Cardiac fibroblast (primary cell): Measurements from ENCODE around the gene PCED1B.
"Not testable (repeated sequence)": the region's sequence is repeated elsewhere in the genome, so short reads cannot be mapped to it uniquely, and the experiment has no call there.

Source experiments
- DNase-seq, 2 donors: peaks; one replicate each; pipeline versions ENCODE4 v3.0.0 to v3.0.0-alpha.2; 2010; ENCODE audit warnings: low read depth in 2 of 2
- H3K4me3 ChIP-seq, 2 donors: replicated peaks in 1 of 2; 1 replicate in 1 of 2; 2 replicates in 1 of 2; pipeline ENCODE4 v1.5.1; 2011; ENCODE audit warnings: low read depth in 2 of 2, low read length in 2 of 2, mild to moderate bottlenecking in 2 of 2, moderate library complexity in 1 of 2
- TF ChIP-seq, protein P1 (sequence below): IDR thresholded peaks from one replicate; pipeline ENCODE4 v1.5.1; 2011; ENCODE audit warnings: low read depth, mild to moderate bottlenecking, low read length, inconsistent platforms

Gene PCED1B

DNA sequence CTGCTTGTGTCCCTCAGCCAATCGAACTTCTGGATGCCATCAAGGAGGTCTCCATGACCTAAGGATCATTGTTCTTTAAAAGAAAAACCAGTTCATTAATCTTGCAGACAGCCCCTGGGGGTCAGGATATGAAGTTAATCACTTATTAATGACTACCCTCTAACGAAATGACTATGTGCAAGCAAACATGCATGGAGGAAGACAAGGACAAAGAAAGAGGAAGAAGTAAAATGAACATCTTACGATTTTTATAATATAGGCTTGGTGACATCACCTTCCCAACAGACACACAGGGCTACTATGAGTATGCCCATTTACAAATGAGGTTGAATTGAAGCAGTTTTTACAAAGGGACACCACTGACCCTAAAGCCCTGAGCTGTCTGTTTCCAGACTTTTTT is 111.5 kb downstream of the PCED1B start:
- no peak for DNase-seq
- TF ChIP-seq, protein P1, sequence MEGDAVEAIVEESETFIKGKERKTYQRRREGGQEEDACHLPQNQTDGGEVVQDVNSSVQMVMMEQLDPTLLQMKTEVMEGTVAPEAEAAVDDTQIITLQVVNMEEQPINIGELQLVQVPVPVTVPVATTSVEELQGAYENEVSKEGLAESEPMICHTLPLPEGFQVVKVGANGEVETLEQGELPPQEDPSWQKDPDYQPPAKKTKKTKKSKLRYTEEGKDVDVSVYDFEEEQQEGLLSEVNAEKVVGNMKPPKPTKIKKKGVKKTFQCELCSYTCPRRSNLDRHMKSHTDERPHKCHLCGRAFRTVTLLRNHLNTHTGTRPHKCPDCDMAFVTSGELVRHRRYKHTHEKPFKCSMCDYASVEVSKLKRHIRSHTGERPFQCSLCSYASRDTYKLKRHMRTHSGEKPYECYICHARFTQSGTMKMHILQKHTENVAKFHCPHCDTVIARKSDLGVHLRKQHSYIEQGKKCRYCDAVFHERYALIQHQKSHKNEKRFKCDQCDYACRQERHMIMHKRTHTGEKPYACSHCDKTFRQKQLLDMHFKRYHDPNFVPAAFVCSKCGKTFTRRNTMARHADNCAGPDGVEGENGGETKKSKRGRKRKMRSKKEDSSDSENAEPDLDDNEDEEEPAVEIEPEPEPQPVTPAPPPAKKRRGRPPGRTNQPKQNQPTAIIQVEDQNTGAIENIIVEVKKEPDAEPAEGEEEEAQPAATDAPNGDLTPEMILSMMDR = no peak
- H3K4me3 ChIP-seq = no peak overlapping the region

DNA sequence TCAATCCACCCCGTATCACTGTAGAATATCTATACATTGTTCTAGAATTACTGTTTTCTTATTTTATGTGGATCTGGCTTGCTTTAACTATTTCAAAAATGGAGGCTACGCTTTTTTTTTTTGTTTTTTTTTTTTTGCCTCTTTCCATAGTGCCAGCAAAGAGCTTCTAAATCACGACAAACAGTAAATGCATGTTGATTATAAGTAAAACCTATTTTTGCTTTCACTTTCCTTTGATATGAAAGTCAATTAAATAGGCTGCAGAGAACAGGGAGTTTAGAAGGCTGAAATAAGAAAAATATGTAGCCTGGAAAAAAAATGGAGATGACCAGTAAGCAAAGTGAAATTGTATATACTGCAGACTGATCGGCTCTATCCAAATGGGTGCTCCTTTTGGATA is 112.6 kb downstream of the PCED1B start:
- TF ChIP-seq, protein P1 = no peak
- no peak overlapping the region for H3K4me3 ChIP-seq
- DNase-seq = no peak

GRCh38 chr12:47193066-47193465 is 113.6 kb downstream of the PCED1B start:
- DNase-seq = peak in 1 of 2 donors; percentile 10
- H3K4me3 ChIP-seq = no peak overlapping the region
- TF ChIP-seq, protein P1 = no peak

- H3K4me3 ChIP-seq = no peak overlapping the region
- no peak for DNase-seq
- TF ChIP-seq, protein P1 = no peak
These were observed 115.1 kb downstream of the PCED1B start for GRCh38 chr12:47194501-47194900.

DNA sequence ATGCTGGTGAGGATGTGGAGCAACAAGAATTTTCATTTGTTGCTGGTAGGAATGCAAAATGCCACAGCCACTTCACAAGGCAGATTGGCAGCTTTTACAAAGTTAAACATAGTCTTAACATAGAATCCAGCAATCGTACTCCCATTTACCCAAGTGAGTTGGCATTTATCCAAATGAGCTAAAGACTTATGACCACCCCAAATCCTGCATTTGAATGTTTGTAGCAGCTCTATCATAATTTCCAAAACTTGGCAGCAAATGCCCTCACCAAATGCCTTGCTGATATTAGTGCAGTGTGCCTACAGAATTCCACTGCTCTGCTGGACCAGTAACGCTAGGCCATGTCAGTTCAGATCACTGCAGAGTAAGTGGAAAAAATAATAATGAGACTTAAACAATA is 121.0 kb downstream of the PCED1B start:
- no peak for DNase-seq
- TF ChIP-seq, protein P1 = no peak

DNA sequence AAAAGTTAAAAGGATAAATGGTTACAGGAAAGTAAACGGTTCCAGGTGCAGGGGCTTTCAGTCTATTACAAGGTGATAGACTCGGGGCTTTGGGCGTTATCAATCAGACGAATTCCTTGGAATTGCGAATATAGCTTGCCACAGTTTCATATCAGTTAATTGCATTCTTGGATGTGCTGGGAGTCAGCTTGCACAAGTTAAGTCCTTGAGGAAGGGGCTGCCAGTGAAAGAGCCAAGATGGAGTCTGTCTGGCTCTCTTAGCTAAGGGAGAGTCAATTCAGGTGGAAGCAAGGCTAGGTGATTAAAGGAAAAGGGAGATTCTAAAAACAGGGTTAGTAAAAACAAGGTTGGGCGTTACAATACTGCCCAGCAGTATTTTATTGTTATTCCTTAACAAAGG is 121.8 kb downstream of the PCED1B start:
- not testable (repeated sequence) for H3K4me3 ChIP-seq

More for the DNA sequence above, 121.0 kb downstream of the PCED1B start:
- no peak overlapping the region for H3K4me3 ChIP-seq

DNA sequence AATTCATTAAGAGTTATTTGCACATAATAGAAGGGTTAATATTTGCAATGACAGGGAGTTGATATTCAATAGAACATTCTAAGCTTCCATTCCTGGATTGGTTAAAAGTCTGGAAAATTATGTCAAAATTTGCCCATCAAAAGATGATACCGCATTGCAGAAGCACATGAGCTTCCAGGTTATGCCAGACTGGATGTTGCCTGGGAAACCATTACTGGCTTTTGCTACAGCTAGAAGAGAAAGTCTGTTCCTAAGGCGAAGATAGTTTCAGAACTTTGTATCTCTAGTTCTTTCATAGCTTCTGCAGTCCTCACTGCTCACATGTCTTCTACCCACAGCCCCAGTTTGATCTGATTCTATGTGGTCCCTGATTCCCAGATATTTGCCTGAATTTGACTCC is 122.8 kb downstream of the PCED1B start:
- DNase-seq = no peak
- H3K4me3 ChIP-seq = no peak overlapping the region
- TF ChIP-seq, protein P1 = no peak

More for the DNA sequence above, 121.8 kb downstream of the PCED1B start:
- DNase-seq = not testable (repeated sequence)
